HG02623 (cell line): ENCODE data around the gene NOS2.
"Not testable (repeated sequence)": the region's sequence is repeated elsewhere in the genome, so short reads cannot be mapped to it uniquely, and the experiment has no call there.

Experiments used
- ATAC-seq: cut with Tn5 transposase; IDR thresholded peaks from one replicate; pipeline ENCODE4 v1.9.1; 2021; ENCODE audit warnings: moderate library complexity; ENCODE audit not compliant: unreplicated experiment

The NOS2 gene

DNA sequence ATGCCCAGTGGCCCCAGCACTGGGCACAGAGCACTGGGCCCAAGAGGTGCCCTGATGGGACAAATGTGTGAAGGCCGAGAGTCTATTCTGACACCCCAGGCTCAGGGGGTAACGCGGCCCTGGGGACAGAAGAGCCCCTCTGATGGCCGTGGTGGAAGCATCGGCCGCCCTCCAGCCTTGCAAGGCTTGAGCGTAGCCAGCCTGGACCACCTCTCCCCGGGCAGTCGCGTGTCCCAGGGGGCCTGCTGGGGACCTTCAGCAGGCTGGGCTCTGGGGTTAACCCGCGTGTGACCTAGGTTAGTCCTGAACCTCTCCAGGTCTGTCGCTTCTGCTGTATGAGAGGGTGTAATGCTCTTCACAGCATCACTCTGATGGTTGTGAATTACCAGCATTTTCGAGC is 40.8 kb downstream of the NOS2 start:
- no peak for ATAC-seq

DNA sequence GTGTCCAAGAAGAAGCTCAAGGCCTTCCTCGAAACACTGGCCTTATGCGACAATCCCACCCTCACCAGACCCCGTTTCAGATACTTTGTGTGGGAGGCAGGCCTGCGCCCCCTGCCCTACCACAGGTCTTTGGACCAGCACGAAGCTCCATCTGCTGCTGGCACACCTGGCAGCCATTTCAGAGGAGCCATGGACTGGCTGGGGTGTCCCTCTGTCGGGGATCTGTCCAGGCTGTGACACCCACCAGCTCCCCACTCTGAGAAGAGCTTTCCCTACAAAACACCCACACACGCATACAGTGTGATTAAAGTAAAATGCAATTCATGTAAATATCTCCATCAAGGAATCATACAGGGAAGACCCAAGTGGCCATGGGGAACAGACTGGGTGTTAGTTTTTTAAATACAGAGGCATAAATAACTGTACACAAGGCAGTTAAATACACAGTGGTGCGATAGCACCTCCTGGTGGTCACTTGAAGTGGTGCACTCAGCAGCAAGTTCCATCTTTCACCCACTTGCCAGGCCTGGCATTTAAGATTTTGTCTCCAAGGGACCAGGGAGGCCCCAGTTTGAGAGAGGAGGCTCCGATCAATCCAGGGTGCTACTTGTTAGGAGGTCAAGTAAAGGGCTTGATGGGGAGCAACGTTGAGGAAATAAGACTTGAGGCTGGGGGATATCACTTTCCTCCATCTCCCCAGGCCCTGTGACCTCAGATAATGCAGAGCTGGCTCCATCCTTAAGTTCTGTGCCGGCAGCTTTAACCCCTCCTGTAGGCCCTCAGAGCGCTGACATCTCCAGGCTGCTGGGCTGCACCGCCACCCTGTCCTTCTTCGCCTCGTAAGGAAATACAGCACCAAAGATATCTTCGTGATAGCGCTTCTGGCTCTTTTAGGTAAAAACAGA is 43.6 kb downstream of the NOS2 start:
- ATAC-seq: no peak

DNA sequence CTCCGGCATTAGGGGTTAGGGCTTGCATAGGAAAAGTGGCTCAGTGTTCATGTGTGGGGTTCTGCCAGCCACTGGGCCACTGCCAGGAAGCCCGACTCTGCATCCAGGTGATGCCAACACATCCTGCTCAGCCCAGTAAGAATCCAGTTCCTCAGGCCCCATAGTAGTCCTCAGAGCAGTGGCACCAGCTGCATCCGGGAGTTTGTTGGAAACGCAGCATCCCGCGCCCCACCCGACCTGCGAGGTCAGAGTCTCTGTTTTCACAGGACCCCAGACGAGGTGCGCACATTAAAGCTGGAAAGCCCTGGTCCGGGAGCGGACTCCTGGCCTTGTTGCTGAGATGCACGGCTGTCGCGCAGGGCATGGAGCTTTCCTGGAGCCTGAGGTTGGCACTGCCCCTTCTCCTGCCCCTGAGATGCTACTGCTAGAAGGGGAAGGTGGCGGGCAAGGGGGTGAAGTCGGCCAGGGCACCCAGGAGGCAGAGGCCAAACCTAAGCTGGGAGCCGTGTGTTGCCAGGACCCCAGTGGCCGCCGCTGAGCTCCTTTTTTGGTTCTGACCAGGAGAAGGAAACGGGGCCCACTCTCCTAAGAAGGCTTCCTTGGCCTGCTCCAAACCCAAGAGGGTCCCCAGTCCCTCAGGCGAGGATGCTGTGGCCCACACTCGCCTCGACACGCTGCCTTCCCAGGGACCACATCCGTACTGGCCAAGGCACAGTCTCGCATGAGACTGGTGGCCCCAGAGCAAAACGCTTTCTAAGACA is 44.4 kb downstream of the NOS2 start:
- ATAC-seq: no peak

DNA sequence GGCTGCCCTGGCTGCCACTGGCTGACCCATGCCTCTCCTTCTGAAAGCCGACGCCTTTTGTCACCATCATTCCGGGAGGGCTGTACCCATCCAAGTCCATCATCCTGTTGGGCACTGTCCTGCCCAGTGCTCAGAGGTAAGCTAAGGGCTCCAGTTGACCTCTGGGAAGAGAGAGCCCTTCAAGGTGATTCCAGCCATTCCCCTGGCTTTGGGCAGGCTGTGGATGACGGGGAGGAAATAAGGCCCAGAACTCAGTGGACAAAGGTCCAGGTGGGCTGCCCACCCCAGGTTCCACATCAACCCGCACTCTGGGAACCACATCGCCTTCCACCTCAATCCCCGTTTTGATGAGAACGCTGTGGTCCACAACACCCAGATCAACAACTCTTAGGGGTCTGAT is 45.8 kb downstream of the NOS2 start:
- ATAC-seq: no peak

DNA sequence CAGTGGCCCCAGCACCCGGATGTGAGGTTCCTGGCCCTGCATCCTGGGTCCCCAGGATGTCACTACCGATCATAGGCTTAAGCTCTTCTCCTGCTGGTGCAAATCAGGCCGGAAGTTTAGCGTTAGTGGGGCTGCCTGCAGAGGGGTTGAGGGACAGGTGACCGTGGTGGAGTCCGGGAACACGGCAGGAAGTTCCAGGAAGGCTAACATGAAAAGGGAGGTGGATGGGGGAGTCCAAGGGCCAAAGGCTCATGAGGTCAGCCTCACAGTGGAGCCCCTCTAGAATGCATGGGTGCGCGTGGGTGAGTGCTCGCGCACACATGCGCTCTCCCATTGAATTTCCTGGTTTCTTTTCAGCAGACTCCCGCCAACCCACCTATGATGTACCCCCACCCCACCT is 46.6 kb downstream of the NOS2 start:
- not testable (repeated sequence) for ATAC-seq

DNA sequence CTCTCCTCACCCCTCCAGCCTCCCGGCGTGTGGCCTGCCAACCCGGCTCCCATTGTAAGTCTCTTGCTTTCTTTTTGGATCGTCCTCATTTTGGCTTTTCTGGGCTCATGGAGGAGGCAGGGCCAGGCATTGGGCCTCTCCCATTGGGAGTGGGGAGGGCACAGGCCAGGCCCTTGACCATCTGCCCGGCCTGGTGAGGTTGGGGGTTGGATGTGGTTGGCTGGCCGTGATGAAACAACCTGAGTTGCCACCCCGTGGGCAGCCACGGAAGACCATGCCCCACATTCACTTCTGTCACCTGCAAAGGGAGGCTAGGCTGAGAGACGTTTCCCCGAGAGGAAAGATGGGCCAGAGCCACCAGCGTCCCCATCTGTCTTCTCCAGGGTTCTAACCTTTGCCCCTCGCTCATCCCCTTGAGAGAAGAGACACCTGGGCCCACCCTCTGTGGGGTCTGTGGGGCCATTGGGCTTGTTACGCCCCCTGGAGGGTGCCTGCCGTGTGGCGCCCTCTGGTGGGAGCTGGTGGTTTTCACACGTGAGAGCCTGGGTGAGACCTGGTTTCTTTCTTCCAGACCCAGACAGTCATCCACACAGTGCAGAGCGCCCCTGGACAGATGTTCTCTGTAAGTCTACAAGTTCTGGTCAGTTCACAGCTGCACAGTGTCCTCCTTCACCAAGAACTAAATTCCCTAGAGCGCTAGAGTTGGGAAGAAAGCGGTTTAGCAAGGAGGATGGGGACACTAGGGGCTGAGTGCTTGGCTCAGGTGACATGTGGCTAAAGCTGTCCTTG is 47.3 kb downstream of the NOS2 start:
- ATAC-seq: not testable (repeated sequence)

DNA sequence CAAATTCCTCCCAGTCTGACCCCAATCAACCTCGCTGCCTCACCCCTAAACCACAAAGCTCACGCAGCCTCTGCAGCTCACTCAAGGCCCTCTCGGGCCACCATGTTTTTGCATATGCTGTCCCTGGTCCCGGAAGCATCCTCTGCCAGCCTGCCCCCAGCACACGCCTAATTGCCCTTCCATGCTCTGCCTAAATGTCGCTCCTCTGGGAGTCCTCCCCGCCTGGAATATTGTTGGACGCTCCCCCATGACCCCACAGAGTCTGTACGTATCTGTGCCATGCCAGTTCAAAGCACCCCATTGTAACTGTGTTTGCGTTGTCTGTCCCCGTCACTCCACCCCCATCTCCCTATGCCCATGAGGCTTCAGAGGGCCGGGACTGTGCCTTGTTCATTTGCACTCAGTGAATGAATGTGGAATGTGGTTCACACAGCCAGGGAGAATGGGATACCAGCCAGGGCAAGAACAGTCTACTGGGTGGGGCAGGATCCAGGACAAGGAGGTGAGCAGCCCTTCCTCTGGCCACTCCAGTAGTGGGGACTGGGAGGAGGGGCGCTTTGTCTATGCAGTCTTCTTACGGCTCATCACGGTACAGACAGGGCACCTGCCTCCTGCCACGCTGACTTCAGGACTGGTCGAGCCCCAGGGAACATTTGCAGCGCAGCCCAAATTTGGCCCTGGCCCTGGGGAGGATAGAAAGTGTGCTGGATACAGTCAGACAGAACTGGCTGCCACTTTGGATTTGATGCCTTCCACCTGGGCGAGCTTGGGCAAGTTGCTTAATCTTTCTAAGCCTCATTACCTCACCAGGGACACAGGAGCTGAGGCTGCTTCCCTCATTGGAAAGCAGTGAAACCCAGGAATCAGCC is 48.5 kb downstream of the NOS2 start:
- ATAC-seq: no peak

DNA sequence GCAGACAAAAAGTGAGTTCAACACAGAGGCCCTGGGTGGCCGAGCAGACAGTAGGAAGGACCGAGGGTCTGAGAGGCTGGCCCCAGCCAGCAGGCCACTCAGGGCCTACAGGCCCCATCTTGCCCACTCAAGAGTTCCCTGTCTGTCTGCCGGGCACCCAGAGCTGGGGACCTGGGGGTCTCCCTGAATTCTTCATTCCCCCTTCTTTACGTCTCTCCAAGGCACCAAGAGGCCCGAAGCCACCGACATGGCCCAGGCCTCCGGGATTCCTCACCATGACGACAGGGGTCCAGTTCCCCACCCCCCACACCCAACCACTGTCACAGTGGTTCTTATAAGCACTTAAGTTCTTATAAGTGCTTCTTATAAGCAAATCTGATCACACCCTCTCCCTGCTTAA is 49.2 kb downstream of the NOS2 start:
- no peak for ATAC-seq

DNA sequence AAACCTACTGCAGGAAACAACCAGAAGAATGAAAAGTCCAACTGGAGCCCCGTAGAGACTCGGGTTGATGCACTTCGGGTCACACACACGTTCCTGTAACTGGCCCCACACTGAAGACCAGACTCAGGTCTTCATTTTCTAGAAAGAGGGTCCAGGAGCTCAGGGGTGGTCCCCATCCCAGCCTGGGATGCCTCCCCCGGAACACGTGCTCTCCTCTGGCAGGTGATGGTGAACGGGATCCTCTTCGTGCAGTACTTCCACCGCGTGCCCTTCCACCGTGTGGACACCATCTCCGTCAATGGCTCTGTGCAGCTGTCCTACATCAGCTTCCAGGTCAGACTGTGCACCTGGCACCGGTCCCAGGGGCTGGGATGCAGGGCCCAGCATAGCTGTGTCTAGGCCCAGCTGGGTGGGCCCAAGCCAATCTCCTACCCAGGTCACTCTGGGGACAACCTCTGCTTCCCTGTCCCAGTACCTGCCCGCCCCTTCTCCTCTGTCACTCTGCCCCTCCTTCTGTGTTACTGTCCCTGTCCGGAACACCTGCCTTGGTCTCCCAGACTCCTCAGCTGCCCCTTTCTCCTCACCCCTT is 50.7 kb downstream of the NOS2 start:
- not testable (repeated sequence) for ATAC-seq

DNA sequence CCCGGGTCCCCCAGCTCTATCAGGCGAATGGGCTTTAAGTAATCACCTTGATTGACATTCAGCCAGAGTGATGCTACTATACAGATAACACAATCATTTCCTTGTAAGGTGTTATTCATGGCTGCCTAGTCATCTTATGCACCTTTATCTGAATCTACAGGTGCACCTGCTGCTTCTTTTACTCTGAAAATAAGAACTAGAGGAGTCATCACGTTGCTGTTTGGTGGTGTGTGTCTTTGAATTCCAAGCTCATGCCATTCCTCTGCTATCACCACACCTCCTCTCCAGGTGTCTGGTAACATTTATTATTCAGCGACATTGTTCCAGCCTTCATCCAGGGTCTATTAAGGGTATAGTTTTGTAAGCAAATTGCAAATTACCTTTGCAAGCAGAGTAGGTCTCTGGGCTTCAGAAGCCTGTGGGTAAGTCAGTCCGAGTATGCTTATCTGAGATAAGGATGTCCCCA is 51.9 kb downstream of the NOS2 start:
- no peak for ATAC-seq

DNA sequence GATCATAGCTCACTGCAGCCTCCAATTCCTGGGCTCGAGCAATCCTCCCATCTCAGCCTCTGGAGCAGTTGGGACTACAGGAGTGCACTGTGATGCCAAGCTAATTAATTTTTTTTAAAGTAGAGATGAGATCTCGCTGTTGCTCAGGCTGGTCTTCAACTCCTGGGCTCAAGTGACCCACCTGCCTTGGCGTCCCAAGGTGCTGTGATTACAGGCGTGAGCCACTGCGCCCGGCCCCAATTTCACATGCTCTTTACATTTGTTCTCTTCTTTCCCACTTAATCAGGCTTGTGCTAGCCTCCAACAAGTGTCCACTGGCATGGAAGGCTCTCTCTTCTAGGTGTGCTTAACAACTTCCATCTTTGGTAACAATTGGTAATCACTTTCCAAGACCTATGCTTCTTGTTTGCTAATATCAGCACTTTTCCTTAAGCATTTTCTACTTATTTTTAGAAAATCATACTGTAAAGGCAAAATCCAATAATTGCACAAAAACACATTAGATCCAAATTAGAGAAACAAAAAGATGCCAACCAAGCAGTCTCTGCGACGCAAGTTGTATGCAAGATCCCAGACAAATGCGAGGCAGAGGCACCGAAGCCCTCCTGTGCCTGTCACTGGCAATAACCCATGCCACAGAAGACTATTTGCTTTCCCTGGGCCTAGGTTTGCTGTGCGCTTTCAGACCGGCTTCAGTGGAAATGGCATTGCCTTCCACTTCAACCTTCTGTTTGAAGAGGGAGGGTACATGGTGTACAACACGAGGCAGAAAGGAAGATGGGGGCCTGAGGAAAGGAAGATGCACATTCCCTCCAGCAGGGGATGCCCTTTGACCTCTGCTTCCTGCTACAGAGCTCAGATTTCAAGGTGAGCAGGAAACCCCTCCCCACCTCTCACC is 52.6 kb downstream of the NOS2 start:
- ATAC-seq: no peak

DNA sequence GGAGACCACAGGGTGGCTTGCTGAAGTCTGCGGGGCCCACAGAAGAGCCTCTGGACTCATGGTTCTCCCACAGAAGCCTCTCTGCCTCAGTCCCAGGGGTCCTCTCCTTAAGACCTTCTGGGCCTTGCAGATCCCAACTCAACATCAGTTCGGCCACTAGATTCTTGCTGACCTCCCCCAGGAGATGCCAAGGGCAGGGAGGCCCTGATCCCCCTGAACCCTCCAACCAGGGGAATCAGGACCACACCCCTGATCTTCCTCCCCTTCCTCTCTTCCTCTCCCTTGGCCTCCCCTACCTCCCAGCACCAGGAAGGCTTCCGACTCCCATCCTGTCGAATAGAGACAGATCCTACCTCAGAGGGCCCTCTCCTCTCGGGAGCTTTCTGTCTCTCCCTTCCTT is 53.4 kb downstream of the NOS2 start:
- no peak for ATAC-seq

DNA sequence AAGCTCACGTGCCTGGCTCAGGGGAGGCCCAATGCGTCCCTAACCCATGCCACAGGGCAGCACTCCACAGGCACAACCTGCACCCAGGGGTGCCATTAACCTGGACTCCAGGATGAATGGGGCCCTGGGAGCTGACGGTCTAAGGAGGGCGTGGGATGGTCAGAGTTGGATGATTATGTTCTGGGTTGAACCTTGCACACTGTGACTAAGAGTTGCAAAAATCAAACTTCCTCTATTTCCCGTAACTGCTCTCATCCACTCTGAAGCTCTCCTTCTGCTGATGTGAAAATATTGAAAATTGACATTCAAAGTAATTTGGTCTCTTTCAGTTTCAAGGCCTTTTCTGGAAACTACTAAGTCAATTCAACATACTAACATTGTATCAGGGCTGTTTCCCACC is 54.0 kb downstream of the NOS2 start:
- ATAC-seq: not testable (repeated sequence)

DNA sequence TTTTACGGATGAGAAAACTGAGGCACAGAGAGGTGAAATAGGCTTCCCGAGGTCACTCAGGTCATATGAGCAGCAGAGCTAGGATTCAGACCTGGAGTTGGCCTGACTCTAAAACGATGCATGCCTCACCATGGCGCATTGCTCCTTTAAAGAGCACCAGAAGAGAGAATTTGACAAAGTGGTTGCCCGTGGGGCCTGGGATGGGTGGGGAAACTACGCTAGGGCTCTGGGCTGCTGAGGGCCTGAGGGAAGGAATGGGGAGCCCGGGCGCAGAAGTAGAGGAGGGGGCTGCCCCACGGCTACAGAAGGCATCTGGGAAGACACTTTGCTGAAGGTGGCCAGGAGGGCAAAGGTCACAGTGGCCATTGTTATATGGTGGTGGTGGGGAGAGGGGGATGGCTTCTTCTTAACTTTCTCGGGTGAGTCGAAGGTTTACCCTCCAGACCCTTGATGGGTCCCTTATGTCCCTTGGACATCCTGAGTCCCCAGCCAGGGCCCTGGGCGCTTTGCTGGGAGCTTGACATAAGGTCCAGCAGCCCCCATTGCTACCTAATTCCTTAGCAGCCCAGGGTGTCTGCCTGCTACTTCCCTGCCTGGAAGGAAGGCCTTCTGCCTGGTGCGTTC is 55.0 kb downstream of the NOS2 start:
- ATAC-seq: not testable (repeated sequence)

DNA sequence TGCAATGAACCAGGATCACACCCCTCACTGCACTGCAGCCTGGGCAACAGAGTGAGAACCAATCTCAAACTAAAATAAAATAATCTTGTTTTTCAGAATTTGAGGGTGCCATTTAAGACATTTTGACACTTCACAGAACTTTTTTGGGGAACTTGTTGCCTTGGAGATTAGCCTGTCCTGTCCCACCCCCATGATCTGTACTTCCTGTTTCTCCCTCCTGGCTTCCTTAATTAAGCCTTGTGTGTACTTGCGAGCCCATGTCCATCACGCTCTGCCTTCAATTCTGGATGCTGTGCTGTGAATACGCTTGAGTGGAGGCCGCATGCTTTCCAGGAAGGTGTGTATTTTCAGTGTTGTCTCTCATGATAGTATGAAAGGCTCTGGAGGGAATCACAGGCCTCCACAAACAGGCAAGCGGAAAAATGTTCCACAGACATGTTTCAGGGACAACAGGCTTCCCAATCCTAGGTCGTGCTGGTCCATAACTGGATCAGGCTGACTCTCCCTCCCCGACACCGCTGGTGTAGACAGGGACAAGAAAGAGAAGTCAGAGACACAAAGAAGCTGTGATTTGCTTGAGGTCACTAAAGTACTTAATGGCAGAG is 56.9 kb downstream of the NOS2 start:
- no peak for ATAC-seq

DNA sequence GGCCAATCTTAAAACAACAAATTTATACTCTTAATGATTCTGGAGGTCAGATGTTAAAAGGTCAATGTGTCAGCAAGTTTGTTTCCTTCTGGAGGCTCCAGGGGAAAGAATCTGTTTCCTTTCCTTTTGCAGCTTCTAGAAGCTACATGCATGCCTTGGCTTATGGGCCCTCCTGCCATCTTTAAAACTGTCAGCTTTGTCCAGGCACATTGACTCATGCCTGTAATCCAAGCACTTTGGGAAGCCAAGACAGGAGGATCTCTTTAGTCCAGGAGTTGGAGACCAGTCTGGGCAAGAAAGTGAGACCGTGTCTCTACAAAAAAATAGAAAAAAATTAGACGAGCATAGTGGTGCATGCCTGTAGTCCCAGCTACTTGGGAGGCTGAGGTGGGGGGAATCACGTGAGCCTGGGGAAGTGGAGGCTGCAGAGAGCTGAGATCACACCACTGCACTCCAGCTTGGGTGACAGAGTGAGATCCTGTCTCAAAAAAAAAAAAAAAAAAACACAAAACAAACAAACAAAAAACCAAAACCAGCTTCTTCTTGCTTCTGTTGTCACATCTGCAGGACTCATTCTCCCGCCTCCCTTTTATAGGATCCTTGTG is 58.3 kb downstream of the NOS2 start:
- ATAC-seq: no peak

DNA sequence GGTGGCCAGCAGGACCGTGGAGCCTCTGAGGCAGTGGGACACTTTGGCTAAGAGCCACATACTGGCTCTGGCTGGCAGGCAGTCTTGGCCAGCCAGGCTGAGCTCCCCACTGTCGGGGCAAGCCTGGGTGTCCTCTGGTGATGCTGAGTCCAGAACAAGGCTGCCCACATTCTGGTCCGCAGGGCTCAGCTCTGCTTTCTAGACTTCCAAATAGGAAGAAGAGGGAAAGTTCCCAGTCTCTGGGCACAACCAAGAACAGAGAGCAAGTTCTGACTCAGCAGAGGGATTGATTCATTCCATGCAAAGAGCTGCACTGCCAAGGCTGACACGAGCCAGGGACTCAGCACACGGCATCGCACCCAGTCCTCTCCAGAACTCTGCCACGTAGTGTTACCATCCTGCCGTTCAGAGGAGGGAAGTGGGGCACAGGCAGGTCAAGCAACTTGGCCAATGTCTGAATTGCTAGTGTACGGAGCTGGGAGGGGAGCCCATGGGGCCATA is 58.9 kb downstream of the NOS2 start:
- ATAC-seq: no peak
